SHP77 (cell line): ENCODE results near the gene SMOC1.

Source experiments
- DNase-seq, 2 experiments: peaks; one replicate each; lab custom pipeline; 2025; lab: John Stamatoyannopoulos, UW

SMOC1 gene

DNA sequence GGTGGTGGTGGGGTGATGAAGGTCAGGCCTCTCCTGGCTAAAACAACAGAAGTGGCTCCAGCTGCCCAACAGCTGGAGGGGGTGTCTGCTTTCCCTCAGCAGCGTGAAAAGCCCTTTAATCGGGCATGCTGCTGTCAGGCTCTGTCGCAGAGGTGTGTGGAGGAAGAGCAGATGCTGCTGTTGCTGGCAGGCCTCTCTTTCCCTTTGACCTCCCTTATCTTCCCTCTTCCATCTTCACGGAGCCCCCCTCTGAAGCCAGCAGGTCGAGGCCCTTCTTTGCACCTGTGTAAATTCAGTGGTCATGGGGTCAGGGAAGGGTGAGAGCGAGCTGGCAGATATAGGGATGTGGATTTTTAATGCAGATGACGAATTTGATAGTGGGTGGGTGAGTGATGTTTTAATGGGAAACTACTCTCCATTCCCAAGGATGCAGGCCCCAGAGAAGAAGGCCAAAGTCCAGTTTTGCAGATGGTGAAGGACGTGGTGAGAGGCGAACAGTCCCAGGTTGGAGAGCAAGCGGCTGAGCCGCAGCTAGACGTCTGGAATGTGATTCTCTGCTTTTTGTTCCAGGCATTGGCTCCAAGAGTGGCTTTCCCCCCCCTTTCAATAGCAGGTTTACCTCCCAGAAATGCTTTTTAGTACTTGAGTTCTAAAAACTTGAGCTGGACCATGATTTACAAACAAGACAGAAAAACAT is 64.0 kb downstream of the SMOC1 start:
- peak in 1 of 2 experiments; percentile 7 for DNase-seq

DNA sequence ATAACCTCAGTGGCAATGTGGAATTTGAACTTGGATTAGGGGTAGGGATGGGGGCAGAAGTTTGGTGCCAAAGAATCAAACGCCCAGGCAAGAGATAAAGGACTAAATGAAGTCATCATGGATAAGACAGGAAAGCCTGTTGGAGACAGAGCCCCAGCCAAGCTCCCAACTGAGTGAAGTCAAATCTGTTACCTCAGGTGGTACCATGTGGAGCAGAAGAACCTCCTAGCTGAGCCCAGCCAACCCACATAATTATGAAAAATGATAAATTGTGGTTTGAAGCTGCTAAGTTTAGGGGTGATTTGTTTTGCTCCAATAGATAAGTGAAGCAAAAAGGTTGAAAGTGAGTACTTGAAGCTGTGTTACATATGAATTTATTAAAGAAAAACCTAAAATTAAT is 66.1 kb downstream of the SMOC1 start:
- no peak for DNase-seq

DNA sequence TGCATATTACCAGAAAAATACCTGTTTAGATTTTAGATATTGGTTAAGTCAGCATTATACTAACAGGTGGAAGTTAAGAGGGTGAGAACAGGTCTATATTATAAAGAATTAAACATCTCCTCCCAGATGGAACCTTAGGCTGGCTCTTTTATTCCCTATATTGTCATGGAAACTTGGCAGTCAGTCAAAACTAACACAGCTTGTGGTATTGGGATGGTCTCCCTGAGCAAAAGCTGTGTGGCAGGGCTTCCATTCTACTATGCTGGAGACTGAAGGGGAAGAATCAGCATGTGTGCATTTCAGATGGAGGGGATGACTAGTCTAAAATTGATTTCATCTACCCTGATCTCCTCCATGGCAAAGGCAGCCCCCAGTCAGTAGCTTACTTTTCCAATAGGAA is 66.7 kb downstream of the SMOC1 start:
- DNase-seq: peak; percentile 94

DNA sequence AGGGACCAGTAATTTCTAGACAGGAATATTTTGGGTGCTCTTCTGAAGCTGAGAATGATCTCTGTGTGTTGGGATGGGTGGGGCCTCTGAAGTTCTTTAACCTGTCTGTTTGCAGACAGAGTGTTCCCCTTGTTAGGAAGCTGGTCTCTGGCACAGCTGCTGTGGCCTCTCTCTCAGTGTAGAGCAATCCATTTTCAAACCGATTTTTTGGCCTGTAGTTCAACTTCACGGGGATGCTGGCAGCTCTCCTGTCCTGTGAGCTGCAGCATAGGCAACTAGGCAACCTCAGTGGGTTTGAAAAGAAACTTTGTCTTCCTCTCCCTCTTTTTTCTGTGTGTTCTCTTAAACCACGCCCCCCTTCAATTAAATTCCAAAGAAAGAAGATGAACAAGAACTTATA is 69.1 kb downstream of the SMOC1 start:
- DNase-seq: no peak

DNA sequence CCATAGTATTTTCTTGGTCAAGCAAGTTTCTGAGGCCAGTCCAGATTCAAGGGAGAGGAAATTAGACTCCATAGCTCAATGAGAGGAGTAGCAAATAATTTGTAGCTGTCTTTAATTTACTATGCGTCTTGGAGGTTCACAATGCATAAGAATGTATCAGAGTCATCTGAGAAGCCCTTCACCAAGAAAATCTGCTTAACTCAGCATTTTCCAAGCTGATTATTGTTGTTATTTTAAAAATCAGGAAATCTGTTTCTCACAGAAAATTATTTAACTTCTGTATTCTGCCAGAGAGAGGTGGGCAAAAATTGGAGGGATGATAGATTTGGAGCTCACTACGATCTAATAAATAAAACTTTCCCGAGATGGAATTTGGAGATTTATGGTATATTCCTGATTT is 72.0 kb downstream of the SMOC1 start:
- no peak for DNase-seq

DNA sequence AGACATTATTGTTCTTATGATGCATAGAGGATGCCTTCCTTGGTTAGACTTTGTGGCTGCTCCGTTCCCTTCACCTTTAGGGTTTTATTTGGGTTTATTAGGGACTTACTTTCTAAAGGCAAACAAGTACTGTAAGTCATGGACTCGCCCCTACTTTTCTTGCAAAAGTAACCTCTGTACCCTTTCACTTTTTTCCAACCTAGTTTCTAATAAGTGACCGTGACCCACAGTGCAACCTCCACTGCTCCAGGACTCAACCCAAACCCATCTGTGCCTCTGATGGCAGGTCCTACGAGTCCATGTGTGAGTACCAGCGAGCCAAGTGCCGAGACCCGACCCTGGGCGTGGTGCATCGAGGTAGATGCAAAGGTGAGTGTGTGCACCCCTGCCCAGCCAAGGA is 72.7 kb downstream of the SMOC1 start:
- DNase-seq: no peak

DNA sequence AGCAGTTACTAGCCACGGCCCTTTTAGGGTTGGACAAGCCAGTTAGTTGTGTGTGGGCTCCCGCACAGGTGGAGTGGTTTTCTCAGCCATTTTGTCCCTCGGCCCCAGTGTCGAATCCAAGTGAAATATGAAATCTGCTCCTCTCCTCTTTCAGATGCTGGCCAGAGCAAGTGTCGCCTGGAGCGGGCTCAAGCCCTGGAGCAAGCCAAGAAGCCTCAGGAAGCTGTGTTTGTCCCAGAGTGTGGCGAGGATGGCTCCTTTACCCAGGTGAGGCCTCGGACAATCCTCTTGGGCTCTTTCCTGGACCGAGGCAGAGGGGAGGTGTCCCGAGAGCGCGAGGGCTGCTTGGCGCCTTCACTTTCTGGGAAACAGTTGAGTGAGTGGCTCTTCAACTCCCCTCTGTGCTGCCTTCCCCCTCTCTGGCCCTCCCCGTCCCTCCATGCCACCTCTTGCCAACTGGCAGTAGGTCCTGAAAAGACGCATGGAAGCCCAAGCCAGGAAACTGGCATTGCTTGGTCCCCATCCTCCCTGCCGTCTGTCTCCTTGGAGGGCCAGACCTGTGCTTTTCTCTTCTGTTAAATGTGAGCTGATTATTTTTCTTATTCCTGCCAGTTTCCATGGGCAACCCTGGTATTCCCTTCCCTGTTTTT is 74.2 kb downstream of the SMOC1 start:
- no peak for DNase-seq

DNA sequence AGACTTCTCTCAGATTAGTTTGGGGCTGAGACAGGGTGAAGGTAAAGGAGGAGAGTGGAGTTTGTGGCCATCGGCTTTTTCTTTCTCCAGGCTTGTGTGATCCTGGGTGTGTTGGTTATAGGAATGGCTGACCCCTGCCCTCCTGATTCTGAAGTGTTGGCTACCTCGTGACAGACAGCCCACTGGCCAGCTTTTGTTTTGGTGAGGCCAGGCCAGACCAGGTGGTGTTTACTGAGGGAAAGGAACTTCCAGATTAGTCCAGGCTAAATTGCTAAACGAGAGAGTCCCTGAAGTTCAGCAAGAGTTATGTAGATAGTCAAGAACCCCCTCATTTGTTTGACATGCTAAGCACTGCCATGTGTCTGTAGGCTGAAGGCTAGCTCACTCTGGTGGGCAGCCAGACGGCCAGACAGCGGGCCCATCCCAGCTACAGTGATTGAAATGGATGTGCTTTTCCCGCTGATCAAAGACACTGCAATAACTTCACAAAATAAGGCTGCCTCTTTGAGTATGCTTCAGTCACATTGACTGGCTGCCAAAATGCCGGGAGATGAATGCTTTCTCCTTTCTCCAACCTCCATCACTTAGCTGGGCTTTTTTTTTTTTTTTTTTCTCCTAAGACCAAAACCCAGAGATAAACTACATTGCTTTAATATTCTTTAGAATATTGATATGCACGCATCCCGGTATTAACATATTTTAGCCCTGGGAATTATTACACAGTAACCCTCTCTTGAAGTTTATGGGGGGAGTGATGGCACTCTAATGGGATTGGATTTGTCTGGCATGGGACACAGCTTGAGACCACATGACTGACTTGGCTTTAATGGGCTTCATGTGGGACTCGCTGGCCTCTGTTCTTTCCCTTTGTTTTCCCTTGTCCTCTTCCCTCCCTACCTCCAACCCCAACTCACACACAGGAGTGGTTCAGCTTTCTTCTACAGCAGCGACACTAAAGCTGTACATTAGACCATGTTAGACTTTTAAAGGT is 76.9 kb downstream of the SMOC1 start:
- no peak for DNase-seq

DNA sequence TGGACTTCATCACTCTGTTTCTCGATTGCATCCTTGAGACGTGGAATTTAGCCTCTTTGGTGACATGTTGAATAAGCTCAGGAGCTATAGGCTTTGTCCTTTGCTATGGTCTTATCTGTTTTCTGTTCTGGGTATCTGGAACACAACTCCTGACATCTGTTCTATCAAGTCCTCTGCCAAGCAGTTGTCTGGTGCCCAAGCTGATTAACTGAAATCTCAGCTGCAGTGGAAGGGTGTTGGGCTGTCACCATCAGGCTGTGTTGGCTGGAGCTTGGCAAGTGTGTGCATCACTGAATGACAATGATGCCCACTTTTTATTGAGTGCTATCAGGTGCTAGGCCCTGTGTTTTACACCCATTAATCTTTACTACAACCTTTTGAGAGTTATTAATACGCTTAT is 77.8 kb downstream of the SMOC1 start:
- no peak for DNase-seq

DNA sequence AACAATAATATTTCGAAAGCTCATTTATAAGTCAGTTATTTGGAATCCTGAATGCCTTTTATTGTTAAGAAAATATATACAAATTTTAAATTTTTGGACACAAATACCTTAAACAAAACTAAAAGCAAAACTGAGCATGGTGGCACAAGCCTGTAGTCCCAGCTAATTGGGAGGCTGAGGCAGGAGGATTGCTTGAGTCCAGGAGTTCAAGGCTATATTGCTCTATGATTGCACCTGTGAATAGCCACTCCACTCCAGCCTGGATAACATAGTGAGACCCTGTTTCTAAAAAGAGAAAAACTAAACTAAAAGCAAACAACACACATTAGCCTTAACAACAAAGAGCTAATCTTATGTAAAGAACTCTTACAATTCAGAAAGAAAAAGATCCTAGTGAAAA is 78.8 kb downstream of the SMOC1 start:
- no peak for DNase-seq

DNA sequence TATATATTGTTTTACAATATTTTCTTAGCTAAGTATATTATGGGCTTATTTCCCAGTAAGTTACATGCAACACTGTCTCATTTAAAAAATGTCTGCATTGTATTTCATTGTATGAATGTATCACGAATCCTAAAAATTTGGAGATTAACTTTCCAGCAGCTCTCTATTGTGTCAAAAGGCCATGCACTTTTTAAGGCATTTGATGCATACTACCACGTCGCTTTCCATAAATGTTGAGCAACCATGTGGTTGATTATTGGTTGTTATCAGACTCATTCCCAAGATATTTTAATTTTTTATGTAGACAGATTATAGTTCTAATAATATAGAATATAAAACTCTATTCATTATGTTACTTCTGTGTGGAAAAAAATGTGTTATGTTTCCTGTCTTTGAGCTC is 79.9 kb downstream of the SMOC1 start:
- DNase-seq: no peak

DNA sequence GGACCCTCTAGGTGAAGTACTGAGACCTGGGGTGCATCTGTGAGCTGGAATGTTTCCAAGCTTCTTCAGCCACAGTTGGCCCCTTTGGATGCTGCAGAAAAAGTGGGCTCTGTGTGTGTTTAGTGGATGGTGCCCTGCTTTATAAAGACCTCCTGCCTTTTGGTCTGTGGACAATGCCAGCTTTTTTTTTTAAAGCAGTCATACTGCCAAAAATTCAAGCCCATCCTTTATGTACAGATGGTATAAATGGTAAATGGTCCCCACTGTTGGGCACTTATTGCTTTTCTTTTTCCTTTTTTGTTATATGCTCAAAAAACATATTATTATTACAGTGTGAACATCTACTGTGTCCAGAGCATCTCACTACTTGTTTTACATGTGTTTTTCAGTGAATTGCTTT is 81.1 kb downstream of the SMOC1 start:
- no peak for DNase-seq

DNA sequence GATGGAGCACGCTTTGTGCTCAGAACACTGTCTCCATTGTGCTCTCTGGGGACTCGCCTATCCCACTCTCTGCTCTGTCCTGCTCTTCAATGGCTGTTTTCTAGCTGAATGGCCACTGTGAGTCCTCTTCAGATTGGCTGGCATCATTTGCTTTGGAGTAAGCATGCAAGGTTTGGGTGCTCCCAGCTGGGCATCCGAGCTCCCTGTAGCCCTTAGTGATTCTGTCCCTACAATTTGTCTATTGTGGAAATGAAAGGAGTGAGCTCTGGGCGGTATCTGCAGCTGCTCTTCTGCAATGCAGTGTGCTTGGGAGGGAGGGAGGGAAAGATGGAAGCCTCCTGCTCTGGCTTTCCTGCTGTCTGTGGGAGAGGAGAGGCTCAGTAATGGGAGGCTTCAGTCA is 84.8 kb downstream of the SMOC1 start:
- no peak for DNase-seq

DNA sequence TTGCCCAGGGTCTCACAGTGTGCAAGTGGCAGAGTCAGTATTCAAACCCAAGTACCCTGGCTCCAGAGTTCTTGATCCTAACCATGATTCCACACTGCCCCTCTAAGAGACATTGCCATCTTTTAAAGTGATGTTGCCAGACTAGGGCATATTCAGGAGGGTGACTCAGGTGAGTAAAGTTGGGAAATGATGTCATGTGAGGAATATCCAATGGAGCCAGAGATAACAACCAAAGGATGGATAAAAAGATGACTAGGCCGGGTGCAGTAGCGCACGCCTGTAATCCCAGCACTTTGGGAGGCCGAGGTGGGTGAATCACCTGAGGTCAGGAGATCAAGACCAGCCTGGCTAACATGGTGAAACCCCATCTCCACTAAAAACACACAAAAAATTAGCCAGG is 85.6 kb downstream of the SMOC1 start:
- no peak for DNase-seq

DNA sequence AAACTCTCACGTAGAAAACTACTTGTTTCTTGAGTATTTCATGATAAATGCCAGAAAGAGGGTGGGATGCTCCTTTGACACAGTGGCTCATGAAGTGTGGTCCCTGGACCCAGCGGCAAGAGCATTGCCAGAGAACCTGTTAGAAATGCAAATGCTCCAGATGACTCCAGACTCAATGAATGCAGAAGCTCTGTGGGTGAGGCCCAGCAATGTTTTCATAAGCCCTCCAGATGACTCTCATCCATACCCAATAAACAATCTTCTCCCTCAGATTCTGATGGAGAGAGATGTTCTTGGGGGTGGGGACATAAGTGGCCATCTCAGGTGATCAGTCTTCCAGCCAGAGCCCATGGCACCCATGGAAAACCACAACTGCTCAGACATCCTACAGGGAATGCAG is 88.9 kb downstream of the SMOC1 start:
- DNase-seq: no peak

DNA sequence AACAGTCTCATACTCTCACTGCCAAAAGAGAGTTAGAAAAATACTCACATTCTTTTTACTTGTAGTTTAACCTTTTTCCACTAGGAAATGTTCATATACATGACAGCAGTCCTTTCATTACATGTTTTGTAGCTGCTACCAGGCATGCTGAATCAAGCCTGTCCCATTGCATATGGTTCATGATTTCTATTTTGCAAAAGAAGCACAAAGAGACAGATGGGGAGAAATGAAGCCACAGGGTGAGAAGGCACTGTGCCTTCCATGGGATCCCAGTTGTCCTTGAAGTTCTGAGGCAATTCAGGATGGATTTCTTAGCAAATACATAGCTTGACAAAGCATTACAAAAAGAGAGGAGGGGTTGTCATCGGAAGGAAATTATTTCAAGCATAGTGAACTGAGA is 89.5 kb downstream of the SMOC1 start:
- DNase-seq: no peak

DNA sequence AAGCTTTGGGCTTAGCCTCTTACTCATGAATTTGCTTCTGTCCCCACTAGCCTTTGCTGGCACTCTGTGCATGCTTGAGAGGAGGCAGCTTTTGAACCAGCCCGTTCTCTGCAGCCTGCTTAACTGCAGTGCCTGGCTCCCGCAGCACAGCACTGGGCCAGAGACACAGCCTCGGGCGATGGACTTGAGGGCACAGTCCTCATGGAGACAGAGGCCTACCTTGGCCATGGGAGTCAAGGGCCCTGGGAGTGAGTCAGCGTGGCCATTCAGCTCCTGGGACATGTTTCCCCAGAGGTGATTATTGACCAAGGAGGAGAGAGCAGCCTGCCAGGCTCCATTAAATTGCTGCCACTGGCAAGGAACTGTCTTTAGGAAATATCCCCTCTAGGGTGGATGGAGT is 93.5 kb downstream of the SMOC1 start:
- DNase-seq: no peak

DNA sequence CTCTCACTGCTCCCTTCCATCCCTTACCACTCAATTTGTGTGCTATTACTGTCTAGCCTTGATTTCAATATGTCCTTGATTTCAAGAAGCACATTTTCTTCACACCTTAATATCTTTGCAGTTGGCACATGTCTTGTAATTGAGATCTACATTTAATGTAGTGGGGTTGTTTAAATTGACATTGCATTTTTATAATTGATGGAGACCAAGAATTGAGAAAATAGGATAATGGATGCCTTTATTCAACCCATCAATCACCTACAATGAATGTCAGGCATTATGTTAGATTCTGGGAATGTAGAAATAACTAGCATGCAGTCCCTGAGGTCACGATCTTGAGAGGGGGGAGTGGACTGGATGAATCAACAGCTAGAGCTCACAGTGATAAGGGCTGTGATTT is 94.6 kb downstream of the SMOC1 start:
- DNase-seq: no peak

DNA sequence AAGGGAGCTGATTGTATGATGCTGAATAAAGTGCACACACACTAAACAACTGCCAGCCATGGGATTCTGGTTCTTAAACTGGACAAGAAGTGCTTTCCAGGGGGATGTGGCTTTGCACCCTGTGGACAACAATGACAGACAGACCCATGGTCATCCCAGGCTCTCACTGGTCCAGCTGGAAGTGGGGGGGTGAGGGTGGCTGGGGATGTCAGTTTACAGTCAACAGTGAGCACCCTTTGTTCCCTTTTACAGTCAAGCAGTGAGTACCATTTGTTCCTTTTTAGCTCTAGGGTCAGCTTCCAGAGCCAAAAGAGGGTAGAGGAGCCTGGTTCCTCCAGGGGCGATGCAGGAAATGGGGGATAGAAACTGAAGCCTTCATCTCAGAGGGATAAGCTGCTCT is 100.7 kb downstream of the SMOC1 start:
- no peak for DNase-seq

DNA sequence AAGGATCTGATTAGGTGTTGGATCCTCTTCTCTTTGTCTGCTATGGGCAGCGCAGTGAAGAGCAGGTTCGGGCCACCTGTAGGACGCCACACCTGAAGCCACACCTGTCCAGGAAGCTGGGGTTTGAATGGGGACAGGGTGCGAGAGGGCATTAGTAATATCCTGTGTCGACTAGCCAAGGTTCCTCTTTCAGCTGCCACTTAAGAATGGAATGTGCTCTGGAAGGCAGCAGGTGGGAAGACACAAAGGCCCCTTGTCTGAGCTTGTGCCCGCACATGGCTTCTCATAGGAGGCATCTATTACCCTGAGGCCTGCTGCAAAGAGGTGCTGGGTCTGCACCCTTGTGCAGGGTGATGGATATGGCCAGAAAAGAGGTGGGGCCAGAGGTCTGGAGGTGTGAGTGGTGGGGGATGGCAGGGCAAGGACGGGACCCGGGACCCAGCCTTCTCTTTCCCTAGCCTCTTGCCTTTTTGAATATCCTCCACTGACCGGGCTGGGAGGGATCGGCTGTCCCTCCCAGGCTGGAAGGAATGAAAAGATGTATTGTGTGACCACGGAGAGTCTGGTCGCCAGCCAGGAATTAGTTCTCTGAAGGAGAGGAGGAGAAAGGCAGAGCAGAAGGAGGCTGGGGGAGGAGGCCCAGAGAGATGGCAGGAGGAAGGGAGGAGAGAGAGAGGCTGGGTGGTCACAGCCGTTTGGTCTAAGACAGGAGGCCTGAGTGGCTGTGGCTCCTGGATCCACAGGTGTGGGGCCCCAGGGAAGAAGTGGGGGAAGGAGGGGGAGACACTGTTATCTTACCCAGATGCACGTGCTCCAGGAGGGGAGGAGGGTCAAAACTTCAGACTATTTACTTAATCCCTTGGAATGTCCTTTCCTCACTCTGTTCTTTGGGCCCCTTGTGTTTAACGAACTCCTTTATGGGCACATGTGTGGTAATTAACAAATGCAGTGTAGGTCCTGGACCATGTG is 101.5 kb downstream of the SMOC1 start:
- DNase-seq: no peak

DNA sequence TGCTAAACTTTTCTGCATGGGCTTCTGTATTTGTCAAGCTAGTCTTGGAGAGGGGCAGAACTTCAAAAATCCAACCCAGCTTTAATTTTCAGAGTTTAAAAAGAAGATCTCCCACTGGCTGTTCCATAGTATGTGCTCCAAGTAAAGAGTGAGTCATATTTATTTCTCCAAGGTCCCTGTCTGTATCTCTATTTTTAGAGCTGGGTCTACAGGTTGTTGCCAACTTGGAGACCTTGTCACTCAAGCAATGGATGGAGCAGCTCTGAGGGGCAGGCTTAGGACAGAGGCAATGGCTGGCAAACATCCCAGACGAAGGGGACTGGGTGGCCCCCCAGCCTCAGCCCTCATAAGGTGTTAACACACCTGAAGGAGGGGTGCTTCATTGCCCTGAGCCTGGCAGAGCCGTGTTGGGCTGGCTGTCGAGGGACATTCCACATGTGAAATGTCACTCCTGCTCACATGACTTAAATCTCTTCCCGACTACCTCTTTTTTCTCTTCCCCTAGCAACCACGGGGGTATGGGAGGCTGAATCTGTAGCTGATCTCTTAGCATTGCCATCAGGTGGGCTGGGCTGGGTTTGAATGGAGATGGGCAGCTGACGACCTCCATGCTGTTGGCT is 103.1 kb downstream of the SMOC1 start:
- no peak for DNase-seq
